ENCODE results near the gene AIG1. TPM values are rescaled to one million over a fixed set of nuclear protein-coding genes. Genes with fewer than 3 reads are reported as not detected.

AIG1 gene
- total and polyA plus RNA-seq, 2 of the 4 experiments (the other 2 are of a cell fraction), result 21.3 to 27.1 TPM

- no peak overlapping the region for H2AK5ac ChIP-seq (ENCODE audit: low read depth, low read length)
- H4K91ac ChIP-seq (ENCODE audit: insufficient read depth, low read depth, low read length), result no peak overlapping the region
- BruUV-seq (replicated peaks), result no TSS peak
- in situ Hi-C loops (cut with MboI; ENCODE audit: low sequenced_read_pairs) (no loop called here), dilution Hi-C loops (cut with HindIII; ENCODE audit: low sequenced_read_pairs, unreplicated experiment) (no loop called here), intact Hi-C loops (cut with micrococcal nuclease) (no loop called here)
- H4K8ac ChIP-seq (ENCODE audit: low read depth in 2 of 2, low read length in 2 of 2), result no peak overlapping the region
- ATAC-seq (ENCODE audit: low read depth) (no peak), DNase-seq (no peak)
- H3K56ac ChIP-seq (ENCODE audit: extremely low read depth, insufficient read depth, low read length), result no peak overlapping the region
- no peak overlapping the region for H3K23ac ChIP-seq (ENCODE audit: low read depth, low read length)
- H3K79me1 ChIP-seq (ENCODE audit: low read depth in 1 of 2, low read length in 2 of 2), result no peaks in the 10 kb centered on the region; a peak in 1 of 4 replicates
- H2BK120ac ChIP-seq (ENCODE audit: low read depth, low read length), result no peak overlapping the region
- H2BK20ac ChIP-seq (ENCODE audit: low read depth, low read length), result no peak overlapping the region
- no peaks in the 10 kb centered on the region for H3K36me3 ChIP-seq (ENCODE audit: control insufficient read depth, insufficient read depth, low read length)
- no peaks in the 10 kb centered on the region for H3K4me1 ChIP-seq (ENCODE audit: control insufficient read depth, insufficient read depth, low read length)
- H3K27ac ChIP-seq (ENCODE audit: insufficient read depth, low read length), result no peak overlapping the region
- TF ChIP-seq CTCF (conservative IDR thresholded peaks at IDR 0.05; ENCODE audit: low read depth, low read length), result no peak
- TF ChIP-seq USF2 (IDR thresholded peaks at IDR 0.05; ENCODE audit: low read depth, low read length), result no peak
- no peak for TF ChIP-seq BHLHE40 (IDR thresholded peaks at IDR 0.05; ENCODE audit: low read depth, low read length)
- TF ChIP-seq FOS (IDR thresholded peaks at IDR 0.05; ENCODE audit: low read depth, low read length), result no peak
- TF ChIP-seq RAD21 (IDR thresholded peaks at IDR 0.05; ENCODE audit: low read length), result no peak
- no peak overlapping the region for H2BK15ac ChIP-seq (ENCODE audit: low read depth, low read length)
- H3K18ac ChIP-seq (ENCODE audit: low read depth, low read length), result no peak overlapping the region
- ChIA-PET POLR2A (ENCODE audit: unreplicated experiment) (no interaction called here), CTCF (no interaction called here)
- no peaks in the 10 kb centered on the region; the same call in 1 of the 2 replicates for H3K9me1 ChIP-seq (ENCODE audit: insufficient read depth, low read length)
- H4K20me1 ChIP-seq (ENCODE audit: insufficient read depth, low read length), result no peaks in the 10 kb centered on the region
- no peak overlapping the region for H2AFZ ChIP-seq (replicated peaks; ENCODE audit: low read length, poor library complexity)
- no peak overlapping the region for H3K4me3 ChIP-seq (ENCODE audit: insufficient read depth, low read depth, low read length)
- no peak overlapping the region for H2BK5ac ChIP-seq (ENCODE audit: low read depth, low read length, poor library complexity, severe bottlenecking)
- H3K9me3 ChIP-seq (ENCODE audit: control insufficient read depth, insufficient read depth, low read length), result peaks cover 8% of the 10 kb centered on the region; the same call in 1 of the 2 replicates
- H3K9ac ChIP-seq (ENCODE audit: low read depth, low read length), result no peak overlapping the region
- no peak overlapping the region for H2AK9ac ChIP-seq (replicated peaks; ENCODE audit: low read depth, low read length, poor library complexity)
- H4K5ac ChIP-seq (ENCODE audit: low read depth, low read length), result no peak overlapping the region
- no peak overlapping the region for H3K4ac ChIP-seq (ENCODE audit: low read depth, low read length)
- H3K4me2 ChIP-seq (ENCODE audit: low read depth, low read length), result no peak overlapping the region
- no peak overlapping the region for H3K14ac ChIP-seq (replicated peaks; ENCODE audit: low read depth, low read length)
- no CpG with 5 or more reads among the region's 1 CpG for WGBS, 2 experiments (ENCODE audit: extremely low coverage in 2 of 2, insufficient read length in 1 of 2)
- no peaks in the 10 kb centered on the region for H3K27me3 ChIP-seq (ENCODE audit: control insufficient read depth, insufficient read depth, low read length)
Observed at GRCh38 chr6:143126574-143126941, 65.9 kb downstream of the AIG1 start.
